DOHH2 (cell line): ENCODE results near the gene UMODL1.

Source experiments
- H3F3A ChIP-seq: fragments of 200-600 bp; sonication (generic), shearing (Covaris generic); 2 replicates; pipeline ENCODE4 v1.6.0; 2016; ENCODE audit warnings: antibody characterized with exemption, mild to moderate bottlenecking; ENCODE audit not compliant: control insufficient read depth, insufficient read depth
- H3K27ac ChIP-seq: fragments of 200-600 bp; sonication (generic); 2 replicates; pipeline ENCODE4 v1.5.1; 2014; ENCODE audit warnings: low read depth, mild to moderate bottlenecking, low read length, moderate library complexity
- H3K27me3 ChIP-seq: fragments of 200-600 bp; sonication (generic); 2 replicates; pipeline ENCODE4 v1.6.1; 2014; ENCODE audit warnings: mild to moderate bottlenecking, low read length, mixed read lengths; ENCODE audit not compliant: control insufficient read depth
- H3K36me3 ChIP-seq: fragments of 200-600 bp; sonication (generic); 2 replicates; pipeline ENCODE4 v1.6.1; 2014; ENCODE audit warnings: mild to moderate bottlenecking, low read length, moderate library complexity, mixed read lengths; ENCODE audit not compliant: control insufficient read depth
- H3K4me1 ChIP-seq: fragments of 200-600 bp; sonication (generic); 2 replicates; pipeline ENCODE4 v1.6.1; 2014; ENCODE audit warnings: mild to moderate bottlenecking, low read length, mixed read lengths; ENCODE audit not compliant: control insufficient read depth
- H3K4me2 ChIP-seq: fragments of 200-600 bp; sonication (generic); 2 replicates; pipeline ENCODE4 v1.6.0; 2014; ENCODE audit warnings: mild to moderate bottlenecking, low read length, moderate library complexity
- H3K4me3 ChIP-seq: fragments of 200-600 bp; sonication (generic); 2 replicates; pipeline ENCODE4 v1.5.1; 2014; ENCODE audit warnings: mild to moderate bottlenecking, low read length, mixed read lengths
- H3K79me2 ChIP-seq: fragments of 200-600 bp; sonication (generic); 2 replicates; pipeline ENCODE4 v1.6.1; 2014; ENCODE audit warnings: mild to moderate bottlenecking, low read length, mixed read lengths; ENCODE audit not compliant: control insufficient read depth
- H3K9me2 ChIP-seq: fragments of 200-600 bp; sonication (generic); replicated peaks from 2 replicates; pipeline ENCODE4 v1.6.1; 2014; ENCODE audit warnings: mild to moderate bottlenecking, low read length, mixed read lengths; ENCODE audit not compliant: control insufficient read depth
- H3K9me3 ChIP-seq: fragments of 200-600 bp; sonication (generic); 2 replicates; pipeline ENCODE4 v1.6.1; 2014; ENCODE audit warnings: antibody characterized with exemption, low read length, mixed read lengths; ENCODE audit not compliant: control insufficient read depth, insufficient read depth
- H4K20me1 ChIP-seq: fragments of 200-600 bp; sonication (generic); 2 replicates; pipeline ENCODE4 v1.6.0; 2014; ENCODE audit warnings: low read depth, mild to moderate bottlenecking, antibody characterized with exemption, low read length, moderate library complexity; ENCODE audit not compliant: control insufficient read depth, insufficient read depth
- EZH2phosphoT487 ChIP-seq: fragments of 200-600 bp; sonication (generic); IDR thresholded peaks from 2 replicates; pipeline ENCODE4 v1.6.1; 2017; ENCODE audit warnings: borderline replicate concordance, mild to moderate bottlenecking, antibody characterized with exemption, low read length, moderate library complexity, mixed read lengths
- TF ChIP-seq, protein P1 (sequence below): fragments of 200-600 bp; sonication (generic); IDR thresholded peaks from one replicate; pipeline ENCODE4 v1.5.1; 2014; ENCODE audit warnings: antibody characterized with exemption, mild to moderate bottlenecking, low read depth, low read length; ENCODE audit not compliant: poor library complexity, severe bottlenecking

UMODL1 gene

DNA sequence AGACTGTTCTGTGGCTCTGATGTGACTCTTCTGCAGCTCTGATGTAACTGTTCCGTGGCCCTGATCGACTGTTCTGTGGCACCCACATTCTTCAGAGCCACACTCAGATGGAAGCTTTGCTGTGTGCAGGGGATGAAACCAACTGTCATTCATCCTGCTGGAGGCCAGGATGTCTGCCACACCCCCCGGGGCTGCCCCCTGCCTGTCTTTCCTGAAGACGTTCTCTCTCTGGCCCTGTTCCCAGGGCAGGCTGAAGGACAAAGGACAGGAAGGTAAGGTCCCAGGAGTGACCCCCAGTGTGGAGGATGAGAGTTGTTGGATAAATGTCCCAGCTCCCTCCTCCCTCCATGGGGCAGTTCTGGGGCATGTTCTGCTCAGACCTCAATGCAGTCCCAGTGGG is 29.4 kb upstream of the UMODL1 start:
- H3K9me2 ChIP-seq: no peaks in the 10 kb centered on the region
- TF ChIP-seq EZH2phosphoT487: no peak
- TF ChIP-seq, protein P1, sequence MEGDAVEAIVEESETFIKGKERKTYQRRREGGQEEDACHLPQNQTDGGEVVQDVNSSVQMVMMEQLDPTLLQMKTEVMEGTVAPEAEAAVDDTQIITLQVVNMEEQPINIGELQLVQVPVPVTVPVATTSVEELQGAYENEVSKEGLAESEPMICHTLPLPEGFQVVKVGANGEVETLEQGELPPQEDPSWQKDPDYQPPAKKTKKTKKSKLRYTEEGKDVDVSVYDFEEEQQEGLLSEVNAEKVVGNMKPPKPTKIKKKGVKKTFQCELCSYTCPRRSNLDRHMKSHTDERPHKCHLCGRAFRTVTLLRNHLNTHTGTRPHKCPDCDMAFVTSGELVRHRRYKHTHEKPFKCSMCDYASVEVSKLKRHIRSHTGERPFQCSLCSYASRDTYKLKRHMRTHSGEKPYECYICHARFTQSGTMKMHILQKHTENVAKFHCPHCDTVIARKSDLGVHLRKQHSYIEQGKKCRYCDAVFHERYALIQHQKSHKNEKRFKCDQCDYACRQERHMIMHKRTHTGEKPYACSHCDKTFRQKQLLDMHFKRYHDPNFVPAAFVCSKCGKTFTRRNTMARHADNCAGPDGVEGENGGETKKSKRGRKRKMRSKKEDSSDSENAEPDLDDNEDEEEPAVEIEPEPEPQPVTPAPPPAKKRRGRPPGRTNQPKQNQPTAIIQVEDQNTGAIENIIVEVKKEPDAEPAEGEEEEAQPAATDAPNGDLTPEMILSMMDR: no peak
- no peaks in the 10 kb centered on the region for H3F3A ChIP-seq
- H3K4me1 ChIP-seq: peaks cover 7% of the 10 kb centered on the region; the same call in 1 of the 2 replicates
- H4K20me1 ChIP-seq: no peaks in the 10 kb centered on the region
- H3K9me3 ChIP-seq: no peaks in the 10 kb centered on the region
- H3K36me3 ChIP-seq: no peaks in the 10 kb centered on the region
- H3K27me3 ChIP-seq: no peaks in the 10 kb centered on the region
- no peak overlapping the region for H3K4me3 ChIP-seq
- H3K79me2 ChIP-seq: no peaks in the 10 kb centered on the region
- no peak overlapping the region for H3K4me2 ChIP-seq
- H3K27ac ChIP-seq: no peak overlapping the region

DNA sequence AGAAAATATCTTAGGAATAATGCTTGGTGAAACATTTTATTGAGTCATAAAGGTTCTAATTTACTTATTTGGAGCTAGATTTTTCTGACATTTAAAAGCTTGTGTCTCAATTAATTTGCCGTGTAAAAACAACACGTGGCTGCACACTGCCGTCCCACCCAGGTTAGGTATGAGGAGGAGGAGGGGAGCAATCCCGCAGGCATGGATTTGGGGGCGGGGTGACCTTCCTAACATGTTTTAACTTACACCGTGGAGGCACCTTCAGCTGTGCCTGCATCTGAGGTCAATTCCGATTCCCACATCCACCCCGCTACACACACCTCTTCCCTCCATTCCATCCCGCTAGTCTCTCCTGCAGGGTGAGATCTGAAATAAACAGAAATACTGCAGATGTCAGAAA is 28.5 kb upstream of the UMODL1 start:
- H3K27me3 ChIP-seq: no peaks in the 10 kb centered on the region
- peaks cover 2% of the 10 kb centered on the region; the same call in 1 of the 2 replicates for H3K4me1 ChIP-seq
- no peaks in the 10 kb centered on the region for H3F3A ChIP-seq
- H3K79me2 ChIP-seq: no peaks in the 10 kb centered on the region
- no peak overlapping the region for H3K27ac ChIP-seq
- H3K9me3 ChIP-seq: no peaks in the 10 kb centered on the region
- H3K4me3 ChIP-seq: no peak overlapping the region
- H4K20me1 ChIP-seq: no peaks in the 10 kb centered on the region
- TF ChIP-seq, protein P1: no peak
- no peak for TF ChIP-seq EZH2phosphoT487
- no peak overlapping the region for H3K4me2 ChIP-seq
- no peaks in the 10 kb centered on the region for H3K36me3 ChIP-seq
- no peaks in the 10 kb centered on the region for H3K9me2 ChIP-seq

DNA sequence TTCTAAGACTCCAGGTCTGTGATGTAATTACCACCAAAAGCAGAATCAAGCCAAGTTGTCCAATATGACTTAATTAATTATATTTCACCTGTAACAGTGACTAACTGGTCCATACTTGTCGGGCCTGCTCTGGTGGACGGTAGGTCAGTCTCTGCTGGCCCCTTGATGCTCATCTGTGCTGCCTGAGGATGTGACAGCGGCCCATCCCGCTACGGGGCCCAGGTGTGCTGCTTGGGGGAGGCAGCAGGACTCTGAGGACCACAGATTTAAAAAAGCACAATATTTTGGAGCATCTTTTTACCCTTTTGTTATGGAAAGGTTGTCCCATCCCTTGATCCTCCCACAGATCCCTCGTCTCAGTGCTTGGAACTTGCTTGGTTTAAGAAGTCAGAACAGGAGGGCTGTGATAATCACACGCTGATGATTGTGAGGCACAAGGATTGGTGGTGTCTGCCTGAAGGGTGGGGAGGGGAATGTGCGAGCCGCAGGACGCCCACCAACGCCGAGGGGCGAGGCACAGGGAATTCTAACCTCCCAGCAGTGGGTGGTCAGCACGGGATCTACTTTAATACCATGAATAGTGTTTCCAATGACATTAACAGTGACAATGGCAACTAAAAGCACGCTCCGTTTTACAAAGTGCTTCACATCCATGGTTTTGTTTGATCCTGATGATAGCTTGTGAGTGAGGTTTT is 27.8 kb upstream of the UMODL1 start:
- Histone ChIP-seq H3K27ac (no peak overlapping the region), H3K4me3 (no peak overlapping the region), H3K4me1 (no peaks in the 10 kb centered on the region), H3K36me3 (no peaks in the 10 kb centered on the region), H3F3A (no peaks in the 10 kb centered on the region), H3K9me2 (no peaks in the 10 kb centered on the region), H3K4me2 (no peak overlapping the region), H3K27me3 (no peaks in the 10 kb centered on the region), H3K9me3 (no peaks in the 10 kb centered on the region), H3K79me2 (no peaks in the 10 kb centered on the region), H4K20me1 (no peaks in the 10 kb centered on the region)
- no peak for TF ChIP-seq EZH2phosphoT487
- TF ChIP-seq, protein P1: no peak

DNA sequence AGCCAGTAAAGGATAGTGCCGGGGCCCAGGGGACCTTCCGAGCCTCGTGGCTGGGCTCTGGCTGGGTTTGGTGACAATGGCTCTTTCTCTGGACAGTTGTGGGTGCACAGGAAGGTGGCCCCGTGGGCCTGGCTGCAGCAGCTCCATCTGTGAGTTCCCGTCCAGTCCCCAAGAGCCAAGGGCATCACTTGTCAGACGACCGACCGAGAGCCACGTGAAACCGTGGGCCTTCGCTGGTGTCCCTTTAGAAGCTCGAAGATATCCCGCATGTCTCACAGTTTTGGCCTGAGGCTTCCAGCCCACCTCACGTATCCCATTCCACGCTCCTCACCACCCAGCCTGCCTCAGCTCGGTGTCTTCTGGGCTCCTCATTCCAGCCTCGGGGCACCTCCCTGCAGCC is 27.2 kb upstream of the UMODL1 start:
- H3K4me2 ChIP-seq: no peak overlapping the region
- H3F3A ChIP-seq: no peaks in the 10 kb centered on the region
- no peaks in the 10 kb centered on the region for H3K27me3 ChIP-seq
- no peaks in the 10 kb centered on the region for H3K79me2 ChIP-seq
- H3K4me1 ChIP-seq: no peaks in the 10 kb centered on the region
- H3K9me2 ChIP-seq: no peaks in the 10 kb centered on the region
- no peaks in the 10 kb centered on the region for H3K9me3 ChIP-seq
- no peak overlapping the region for H3K4me3 ChIP-seq
- H4K20me1 ChIP-seq: no peaks in the 10 kb centered on the region
- no peaks in the 10 kb centered on the region for H3K36me3 ChIP-seq
- TF ChIP-seq, protein P1: no peak
- no peak for TF ChIP-seq EZH2phosphoT487
- no peak overlapping the region for H3K27ac ChIP-seq
